D721Med (cell line): Measurements from ENCODE around the gene TMEM72.

Experiments used
- DNase-seq: peaks from one replicate; pipeline ENCODE4 v3.0.0; 2011; ENCODE audit warnings: low spot score; ENCODE audit not compliant: insufficient read length
- FAIRE-seq: peaks from 2 replicates; lab custom pipeline; 2011; peaks lifted over from hg19 to GRCh38; lab: Jason Lieb, UNC
- TF ChIP-seq, protein P1 (sequence below): IDR thresholded peaks from 2 replicates; pipeline ENCODE4 v1.5.1; 2012; ENCODE audit warnings: mild to moderate bottlenecking, control low read depth; ENCODE audit not compliant: insufficient read depth; ENCODE audit errors: missing control alignments

Gene TMEM72

DNA sequence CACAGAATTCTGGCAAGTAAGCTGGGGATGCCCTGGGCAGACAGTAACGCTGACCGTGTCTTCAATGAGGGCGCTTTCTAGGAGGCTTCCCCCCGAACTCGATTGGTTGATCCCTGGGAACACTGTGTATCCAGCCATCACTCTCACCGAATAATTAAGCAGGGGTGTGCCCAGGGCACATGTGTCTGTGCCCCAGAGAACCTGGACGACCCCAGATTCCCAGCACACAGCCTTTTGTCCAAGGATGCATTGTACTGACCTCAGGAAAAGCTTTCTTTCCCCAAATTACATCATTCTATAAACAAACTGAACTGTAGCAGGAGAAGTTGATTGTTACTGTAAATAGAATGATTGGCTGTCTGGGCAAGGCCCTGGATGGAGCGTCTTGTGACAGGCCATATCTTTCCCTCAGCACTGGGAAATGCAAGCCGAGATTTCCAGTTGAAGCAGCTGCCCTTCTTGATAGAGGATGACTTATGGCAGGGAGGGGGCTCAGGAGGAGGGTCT, 74.1 kb downstream of the TMEM72 start:
- FAIRE-seq (no peak), DNase-seq (no peak)
- TF ChIP-seq, protein P1, sequence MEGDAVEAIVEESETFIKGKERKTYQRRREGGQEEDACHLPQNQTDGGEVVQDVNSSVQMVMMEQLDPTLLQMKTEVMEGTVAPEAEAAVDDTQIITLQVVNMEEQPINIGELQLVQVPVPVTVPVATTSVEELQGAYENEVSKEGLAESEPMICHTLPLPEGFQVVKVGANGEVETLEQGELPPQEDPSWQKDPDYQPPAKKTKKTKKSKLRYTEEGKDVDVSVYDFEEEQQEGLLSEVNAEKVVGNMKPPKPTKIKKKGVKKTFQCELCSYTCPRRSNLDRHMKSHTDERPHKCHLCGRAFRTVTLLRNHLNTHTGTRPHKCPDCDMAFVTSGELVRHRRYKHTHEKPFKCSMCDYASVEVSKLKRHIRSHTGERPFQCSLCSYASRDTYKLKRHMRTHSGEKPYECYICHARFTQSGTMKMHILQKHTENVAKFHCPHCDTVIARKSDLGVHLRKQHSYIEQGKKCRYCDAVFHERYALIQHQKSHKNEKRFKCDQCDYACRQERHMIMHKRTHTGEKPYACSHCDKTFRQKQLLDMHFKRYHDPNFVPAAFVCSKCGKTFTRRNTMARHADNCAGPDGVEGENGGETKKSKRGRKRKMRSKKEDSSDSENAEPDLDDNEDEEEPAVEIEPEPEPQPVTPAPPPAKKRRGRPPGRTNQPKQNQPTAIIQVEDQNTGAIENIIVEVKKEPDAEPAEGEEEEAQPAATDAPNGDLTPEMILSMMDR: no peak

DNA sequence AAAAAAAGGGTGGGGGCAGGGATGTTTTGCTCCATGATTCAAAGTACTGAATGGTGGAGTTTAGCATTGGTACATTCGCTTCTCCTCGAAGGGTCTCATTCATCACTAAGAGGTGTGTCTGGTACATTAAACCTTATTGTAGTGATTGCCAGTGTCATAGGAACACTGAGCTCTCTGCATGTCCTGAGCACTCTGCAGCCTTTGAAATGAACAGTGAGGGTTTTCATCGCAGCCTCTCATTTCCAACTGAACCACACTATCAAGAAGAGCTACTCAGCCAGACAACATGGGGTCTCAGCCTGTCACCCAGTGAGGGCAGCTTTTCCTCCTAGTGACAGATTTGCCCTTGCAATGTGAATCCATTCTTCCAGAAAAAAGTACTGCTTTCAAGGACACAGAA, 75.0 kb downstream of the TMEM72 start:
- TF ChIP-seq, protein P1: no peak
- no peak for DNase-seq
- no peak for FAIRE-seq
